Measurements from ENCODE around the gene RBFOX2. TPM values are rescaled to one million over a fixed set of nuclear protein-coding genes. Genes with fewer than 3 reads are reported as not detected.

Gene RBFOX2
- total RNA-seq, 1 experiment from 2014 or later: 81.1 TPM

- POLR2A ChIA-PET: interaction anchor here (0.6 kb wide), 2 partner anchors 63 to 671 kb away, joined by 5 to 6 read pairs; no protein-coding TSS in a partner anchor
- Histone ChIP-seq H3K9me3 (ENCODE audit: control insufficient read depth, insufficient read depth, low read depth, low read length) (no peaks in the 10 kb centered on the region), H3K4me1 (ENCODE audit: control insufficient read depth, insufficient read depth, low read length) (peaks cover 20% of the 10 kb centered on the region), H3K27me3 (ENCODE audit: control insufficient read depth, insufficient read depth, low read length) (no peaks in the 10 kb centered on the region), H3K36me3 (ENCODE audit: control insufficient read depth, insufficient read depth, low read length) (peaks cover 3% of the 10 kb centered on the region; the same call in 1 of the 2 replicates), H3K27ac (ENCODE audit: low read length) (peak overlapping the region; percentile 93), H3K4me3 (ENCODE audit: low read depth in 2 of 2, low read length in 2 of 2) (peak overlapping the region; percentile 71 to 74)
- DNase-seq (ENCODE audit: low read depth, low spot score): no peak
- ATAC-seq: peak; percentile 52
- CTCF ChIA-PET: no interaction called here
- TF ChIP-seq, protein P1, sequence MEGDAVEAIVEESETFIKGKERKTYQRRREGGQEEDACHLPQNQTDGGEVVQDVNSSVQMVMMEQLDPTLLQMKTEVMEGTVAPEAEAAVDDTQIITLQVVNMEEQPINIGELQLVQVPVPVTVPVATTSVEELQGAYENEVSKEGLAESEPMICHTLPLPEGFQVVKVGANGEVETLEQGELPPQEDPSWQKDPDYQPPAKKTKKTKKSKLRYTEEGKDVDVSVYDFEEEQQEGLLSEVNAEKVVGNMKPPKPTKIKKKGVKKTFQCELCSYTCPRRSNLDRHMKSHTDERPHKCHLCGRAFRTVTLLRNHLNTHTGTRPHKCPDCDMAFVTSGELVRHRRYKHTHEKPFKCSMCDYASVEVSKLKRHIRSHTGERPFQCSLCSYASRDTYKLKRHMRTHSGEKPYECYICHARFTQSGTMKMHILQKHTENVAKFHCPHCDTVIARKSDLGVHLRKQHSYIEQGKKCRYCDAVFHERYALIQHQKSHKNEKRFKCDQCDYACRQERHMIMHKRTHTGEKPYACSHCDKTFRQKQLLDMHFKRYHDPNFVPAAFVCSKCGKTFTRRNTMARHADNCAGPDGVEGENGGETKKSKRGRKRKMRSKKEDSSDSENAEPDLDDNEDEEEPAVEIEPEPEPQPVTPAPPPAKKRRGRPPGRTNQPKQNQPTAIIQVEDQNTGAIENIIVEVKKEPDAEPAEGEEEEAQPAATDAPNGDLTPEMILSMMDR (IDR thresholded peaks at IDR 0.05): no peak
- TF ChIP-seq SIN3A (IDR thresholded peaks at IDR 0.05; ENCODE audit: borderline replicate concordance, insufficient read depth, low read depth, low read length): 0 out of 2 replicates have a peak, but pooled peaks have one; percentile 10
- TF ChIP-seq TCF7L2 (IDR thresholded peaks at IDR 0.05; ENCODE audit: low read depth, low read length): no peak
- TF ChIP-seq REST (IDR thresholded peaks at IDR 0.05; ENCODE audit: insufficient read depth in 1 of 2, low read depth in 2 of 2, low read length in 1 of 2): no peak
- no peak for TF ChIP-seq POLR2AphosphoS5 (IDR thresholded peaks at IDR 0.05; ENCODE audit: low read depth, low read length)
- no TSS peak for BruUV-seq (replicated peaks)
- in situ Hi-C loops (cut with HindIII; ENCODE audit: low pct_unique_long_range_greater_than_20kb, low sequenced_read_pairs): no loop called here
- intact Hi-C loops (cut with micrococcal nuclease; ENCODE audit: unreplicated experiment): loop anchor here (5.0 kb wide), 1 partner anchor 213 kb away; no protein-coding TSS in a partner anchor
These were observed 188.8 kb downstream of the RBFOX2 start for GRCh38 chr22:35839841-35840301.

GRCh38 chr22:35838855-35839576 is 189.6 kb downstream of the RBFOX2 start:
- intact Hi-C loops (cut with micrococcal nuclease; ENCODE audit: unreplicated experiment): loop anchor here (5.0 kb wide), 1 partner anchor 212 kb away; no protein-coding TSS in a partner anchor
- H3K36me3 ChIP-seq (ENCODE audit: control insufficient read depth, insufficient read depth, low read length): peaks cover 3% of the 10 kb centered on the region; the same call in 1 of the 2 replicates
- no peak for TF ChIP-seq TCF7L2 (IDR thresholded peaks at IDR 0.05; ENCODE audit: low read depth, low read length)
- TF ChIP-seq, protein P1 (IDR thresholded peaks at IDR 0.05): peak; percentile 51
- TF ChIP-seq SIN3A (IDR thresholded peaks at IDR 0.05; ENCODE audit: borderline replicate concordance, insufficient read depth, low read depth, low read length): no peak
- peak overlapping the region; percentile 71 to 74 for H3K4me3 ChIP-seq (ENCODE audit: low read depth in 2 of 2, low read length in 2 of 2)
- ATAC-seq (no peak), DNase-seq (ENCODE audit: low read depth, low spot score) (no peak)
- CTCF ChIA-PET: no interaction called here
- H3K4me1 ChIP-seq (ENCODE audit: control insufficient read depth, insufficient read depth, low read length): peaks cover 28% of the 10 kb centered on the region
- peak overlapping the region; percentile 93 for H3K27ac ChIP-seq (ENCODE audit: low read length)
- H3K27me3 ChIP-seq (ENCODE audit: control insufficient read depth, insufficient read depth, low read length): no peaks in the 10 kb centered on the region
- POLR2A ChIA-PET: no interaction called here
- no peaks in the 10 kb centered on the region for H3K9me3 ChIP-seq (ENCODE audit: control insufficient read depth, insufficient read depth, low read depth, low read length)
- in situ Hi-C loops (cut with HindIII; ENCODE audit: low pct_unique_long_range_greater_than_20kb, low sequenced_read_pairs): no loop called here
- no TSS peak for BruUV-seq (replicated peaks)

Measured in Panc1 (cell line).